Pulmonary artery endothelial cell (primary cell): Measurements from ENCODE around the gene HILPDA. TPM values are rescaled to one million over a fixed set of nuclear protein-coding genes. Genes with fewer than 3 reads are reported as not detected.
"Not testable (repeated sequence)": the region's sequence is repeated elsewhere in the genome, so short reads cannot be mapped to it uniquely, and the experiment has no call there.

Source experiments
- DNase-seq: peaks from one replicate; pipeline ENCODE4 v3.0.0-alpha.2; 2011; ENCODE audit warnings: low read depth, low spot score
- total RNA-seq: library from RNA; depleted of rRNA; stranded (reverse); fragments of >200 nt; gene quantifications from 2 replicates; pipeline ENCODE4 v1.2.3, GENCODE V29; 2014

HILPDA gene
- total RNA-seq, 1 donor from 2014 or later, result 14.4 TPM

GRCh38 chr7:128462460-128462859 lies 6.8 kb downstream of the HILPDA start:
- DNase-seq, result no peak

- not testable (repeated sequence) for DNase-seq
Observed at GRCh38 chr7:128463345-128463744, 7.7 kb downstream of the HILPDA start.

- DNase-seq, result not testable (repeated sequence)
Observed at GRCh38 chr7:128463933-128464332, 8.3 kb downstream of the HILPDA start.

GRCh38 chr7:128466871-128467270 lies 11.2 kb downstream of the HILPDA start:
- DNase-seq, result not testable (repeated sequence)

GRCh38 chr7:128476402-128477335 lies 21.0 kb downstream of the HILPDA start, which contains the start of gene METTL2B:
Gene METTL2B (plus strand): TSS chr7:128476748. CDS start chr7:128476766, 18 bp downstream.
- DNase-seq, result peak; percentile 68

- DNase-seq, result not testable (repeated sequence)
Observed at GRCh38 chr7:128477336-128477690, 21.6 kb downstream of the HILPDA start.

GRCh38 chr7:128479082-128479481 lies 23.4 kb downstream of the HILPDA start:
- DNase-seq, result not testable (repeated sequence)

GRCh38 chr7:128488134-128488533 lies 32.5 kb downstream of the HILPDA start:
- DNase-seq, result not testable (repeated sequence)

- no peak for DNase-seq
Observed at GRCh38 chr7:128497405-128497804, 41.7 kb downstream of the HILPDA start.

- DNase-seq, result not testable (repeated sequence)
Observed at GRCh38 chr7:128505416-128505815, 49.7 kb downstream of the HILPDA start.

- not testable (repeated sequence) for DNase-seq
Observed at GRCh38 chr7:128506819-128507218, 51.1 kb downstream of the HILPDA start.

GRCh38 chr7:128507321-128507993 lies 51.8 kb downstream of the HILPDA start:
- DNase-seq, result not testable (repeated sequence)

Other genes starting within 250 kb of the HILPDA start
- gene LEP, start 214.6 kb upstream of the HILPDA start, total RNA-seq, result not detected in 2 replicates
- gene RBM28, start 112.0 kb upstream of the HILPDA start, total RNA-seq, result 19.7 and 39.9 TPM in 2 replicates
- not detected in 2 replicates for gene PRRT4, start 94.2 kb upstream of the HILPDA start, total RNA-seq
- gene IMPDH1, start 45.9 kb upstream of the HILPDA start, total RNA-seq, result 88.2 and 100 TPM in 2 replicates
- gene METTL2B, start 20.9 kb downstream of the HILPDA start, total RNA-seq, result 31.6 and 42.7 TPM in 2 replicates
- 0.13 and 0.18 TPM in 2 replicates for gene GARIN1A, start 216.4 kb downstream of the HILPDA start, total RNA-seq